ENCODE results near the gene PNPLA5. TPM values are rescaled to one million over a fixed set of nuclear protein-coding genes. Genes with fewer than 3 reads are reported as not detected.

Gene PNPLA5
- total and polyA plus RNA-seq, 2 of the 13 experiments (the other 11 are each of a cell fraction or from before 2014, with no cell fraction given), result not detected

- TF ChIP-seq, protein P1, sequence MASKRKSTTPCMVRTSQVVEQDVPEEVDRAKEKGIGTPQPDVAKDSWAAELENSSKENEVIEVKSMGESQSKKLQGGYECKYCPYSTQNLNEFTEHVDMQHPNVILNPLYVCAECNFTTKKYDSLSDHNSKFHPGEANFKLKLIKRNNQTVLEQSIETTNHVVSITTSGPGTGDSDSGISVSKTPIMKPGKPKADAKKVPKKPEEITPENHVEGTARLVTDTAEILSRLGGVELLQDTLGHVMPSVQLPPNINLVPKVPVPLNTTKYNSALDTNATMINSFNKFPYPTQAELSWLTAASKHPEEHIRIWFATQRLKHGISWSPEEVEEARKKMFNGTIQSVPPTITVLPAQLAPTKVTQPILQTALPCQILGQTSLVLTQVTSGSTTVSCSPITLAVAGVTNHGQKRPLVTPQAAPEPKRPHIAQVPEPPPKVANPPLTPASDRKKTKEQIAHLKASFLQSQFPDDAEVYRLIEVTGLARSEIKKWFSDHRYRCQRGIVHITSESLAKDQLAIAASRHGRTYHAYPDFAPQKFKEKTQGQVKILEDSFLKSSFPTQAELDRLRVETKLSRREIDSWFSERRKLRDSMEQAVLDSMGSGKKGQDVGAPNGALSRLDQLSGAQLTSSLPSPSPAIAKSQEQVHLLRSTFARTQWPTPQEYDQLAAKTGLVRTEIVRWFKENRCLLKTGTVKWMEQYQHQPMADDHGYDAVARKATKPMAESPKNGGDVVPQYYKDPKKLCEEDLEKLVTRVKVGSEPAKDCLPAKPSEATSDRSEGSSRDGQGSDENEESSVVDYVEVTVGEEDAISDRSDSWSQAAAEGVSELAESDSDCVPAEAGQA (IDR thresholded peaks at IDR 0.05; ENCODE audit: low read depth), result 0 out of 2 replicates have a peak, but pooled peaks have one; percentile 33
- TF ChIP-seq, protein P1 (CRISPR knock-in tag; IDR thresholded peaks at IDR 0.05; ENCODE audit: borderline replicate concordance), result no peak
- no peak for TF ChIP-seq TOE1 (CRISPR knock-in tag; IDR thresholded peaks at IDR 0.05)
- TF ChIP-seq HIC2 (CRISPR knock-in tag; IDR thresholded peaks at IDR 0.05; ENCODE audit: low read depth), result peak; percentile 83; the same call in 1 of the 2 replicates
- no peak for TF ChIP-seq ZNF34 (CRISPR knock-in tag; IDR thresholded peaks at IDR 0.05; ENCODE audit: borderline replicate concordance)
- no peak for TF ChIP-seq MLLT10 (CRISPR knock-in tag; IDR thresholded peaks at IDR 0.05)
- TF ChIP-seq NR1H2 (CRISPR knock-in tag; IDR thresholded peaks at IDR 0.05; ENCODE audit: borderline replicate concordance, low read depth), result no peak
- TF ChIP-seq ARNT2 (CRISPR knock-in tag; IDR thresholded peaks at IDR 0.05; ENCODE audit: low read depth), result peak; percentile 29; the same call in 1 of the 2 replicates
- no peak for TF ChIP-seq SP2 (CRISPR knock-in tag; IDR thresholded peaks at IDR 0.05)
- TF ChIP-seq ZNF615 (CRISPR knock-in tag; IDR thresholded peaks at IDR 0.05; ENCODE audit: borderline replicate concordance), result peak; percentile 64; the same call in 1 of the 2 replicates
- 0 out of 2 replicates have a peak, but pooled peaks have one; percentile 31 for TF ChIP-seq SP5 (CRISPR knock-in tag; IDR thresholded peaks at IDR 0.05; ENCODE audit: borderline replicate concordance, low read depth)
- TF ChIP-seq RNF219 (CRISPR knock-in tag; IDR thresholded peaks at IDR 0.05), result no peak
- TF ChIP-seq MTERF4 (CRISPR knock-in tag; IDR thresholded peaks at IDR 0.05), result no peak
Measured at GRCh38 chr22:43925433-43926348, 33.9 kb upstream of the PNPLA5 start (continued).

Data from HepG2 (cell line).